KOPT-K1 (cell line): ENCODE data around the gene PPP1R1B.

Experiments used
- H3K27ac ChIP-seq: fragments of 200-600 bp; sonication (generic); 2 replicates; pipeline ENCODE4 v1.5.1; 2016; ENCODE audit warnings: antibody characterized with exemption, mild to moderate bottlenecking, low read depth, low read length; ENCODE audit not compliant: poor library complexity, severe bottlenecking
- H3K36me3 ChIP-seq: fragments of 200-600 bp; sonication (generic); 2 replicates; pipeline ENCODE4 v1.5.1; 2017; ENCODE audit warnings: antibody characterized with exemption, mild to moderate bottlenecking, low read length, moderate library complexity; ENCODE audit not compliant: insufficient read depth
- H3K9me3 ChIP-seq: fragments of 200-600 bp; sonication (generic); 2 replicates; pipeline ENCODE4 v1.5.1; 2017; ENCODE audit warnings: antibody characterized with exemption, low read length, mild to moderate bottlenecking; ENCODE audit not compliant: insufficient read depth, poor library complexity, severe bottlenecking

The PPP1R1B gene

DNA sequence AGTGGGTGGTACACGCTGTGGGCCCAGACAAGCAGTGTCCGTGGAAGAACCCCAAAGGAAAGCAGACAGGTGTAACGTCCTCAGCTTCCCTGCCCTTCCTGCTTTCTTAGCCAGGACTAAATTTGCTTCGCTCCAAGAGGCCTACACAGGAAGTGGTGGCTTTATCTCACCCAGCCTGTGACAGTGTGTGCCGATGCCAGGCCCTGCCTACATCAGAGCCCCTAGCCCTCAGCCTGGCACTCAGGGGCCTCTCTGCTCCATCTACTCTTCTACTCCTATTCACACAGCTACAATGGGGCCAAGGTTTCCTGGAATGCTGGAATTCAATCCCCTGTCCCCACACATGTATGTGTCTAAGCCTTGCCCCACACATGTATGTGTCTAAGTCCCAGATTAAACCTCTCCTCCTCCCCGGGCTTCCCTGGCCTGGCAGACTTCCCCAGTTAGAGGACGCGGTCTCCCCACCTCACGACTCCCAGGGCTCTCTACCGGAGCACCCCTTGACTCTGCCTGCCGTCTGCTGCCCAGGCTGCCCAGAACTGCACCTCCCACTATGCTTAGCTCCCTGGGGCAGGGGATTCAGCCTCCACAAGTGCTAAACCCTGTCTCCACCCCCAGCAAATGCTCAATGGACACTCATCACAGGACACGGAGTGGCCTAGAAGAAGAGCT is 52.9 kb downstream of the PPP1R1B start:
- H3K9me3 ChIP-seq: no peaks in the 10 kb centered on the region
- no peaks in the 10 kb centered on the region for H3K36me3 ChIP-seq
- peak overlapping the region; percentile 93 for H3K27ac ChIP-seq

DNA sequence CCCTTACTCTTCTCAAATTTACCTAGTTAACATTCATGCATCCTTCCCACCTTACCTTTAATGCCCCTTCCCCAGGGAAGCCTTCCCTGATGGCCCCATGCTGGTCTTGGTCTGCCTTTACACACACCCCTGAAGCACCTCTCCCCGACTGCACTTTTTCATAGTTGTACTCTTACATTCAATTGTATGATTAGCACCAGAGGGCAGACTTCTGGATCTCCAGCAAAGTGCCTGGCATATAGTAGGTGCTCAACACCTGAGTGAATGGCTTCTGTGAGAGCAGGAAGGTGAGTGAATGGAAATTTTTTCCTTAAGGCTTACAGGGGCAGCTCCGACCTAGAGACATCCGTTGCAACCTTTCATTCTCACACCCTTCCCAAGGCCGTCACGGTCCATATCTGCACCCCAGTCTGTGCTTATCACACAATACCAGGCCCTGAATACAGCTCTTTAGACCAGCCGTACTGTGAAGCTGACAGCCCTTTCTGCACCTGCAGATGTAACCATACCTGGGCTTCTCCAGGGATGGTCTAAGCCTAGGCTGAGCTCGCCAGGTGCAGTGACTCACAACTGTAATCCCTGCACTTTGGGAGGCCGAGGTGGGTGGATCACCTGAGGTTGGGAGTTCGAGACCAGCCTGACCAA is 56.7 kb downstream of the PPP1R1B start:
- no peak overlapping the region for H3K27ac ChIP-seq
- H3K36me3 ChIP-seq: no peaks in the 10 kb centered on the region
- H3K9me3 ChIP-seq: no peaks in the 10 kb centered on the region

DNA sequence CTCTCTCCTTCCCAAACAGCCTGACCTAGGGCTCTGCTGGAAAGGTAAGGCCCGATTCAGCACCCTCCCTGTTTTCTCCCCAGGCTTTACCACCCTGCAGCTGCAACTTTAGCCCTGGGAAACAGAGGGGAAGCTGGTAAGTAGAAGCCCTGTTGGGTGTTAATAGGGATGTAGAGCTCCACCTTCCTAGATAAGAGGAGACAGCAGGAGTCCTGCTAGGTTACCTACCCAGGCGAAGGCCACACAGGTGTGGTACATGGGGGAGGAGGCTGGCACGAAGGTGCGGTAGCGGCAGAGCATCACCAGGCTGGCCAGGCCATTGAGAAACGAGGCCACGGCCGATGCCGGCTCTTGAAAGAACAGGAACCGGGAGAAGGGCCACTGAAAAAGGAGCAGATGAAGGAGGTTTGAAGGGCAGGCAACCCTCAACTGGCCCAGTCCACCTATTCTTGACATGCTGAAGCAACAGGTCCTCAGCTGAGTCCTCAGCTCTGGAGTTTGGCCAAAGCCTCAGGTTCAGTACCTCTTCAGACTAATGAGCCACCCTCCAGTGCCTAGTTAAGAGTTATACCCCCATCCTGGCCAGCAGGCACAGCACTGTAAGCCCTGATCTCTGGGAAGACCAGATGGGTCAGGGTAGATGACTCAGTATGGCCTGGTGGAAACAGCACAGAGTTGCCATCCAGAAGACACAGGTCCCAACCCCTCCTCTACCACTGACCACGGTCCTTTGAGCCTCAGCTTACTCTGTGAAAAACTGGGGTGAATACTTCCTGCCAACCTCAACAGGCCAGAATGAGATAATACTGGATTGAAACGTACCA is 57.8 kb downstream of the PPP1R1B start:
- H3K36me3 ChIP-seq: no peaks in the 10 kb centered on the region
- H3K27ac ChIP-seq: no peak overlapping the region
- H3K9me3 ChIP-seq: no peaks in the 10 kb centered on the region
